K562 treated with DMSO at 1 percent for 24 hours (cell line): ENCODE data around the gene TP53TG3E. TPM values are rescaled to one million over a fixed set of nuclear protein-coding genes. Genes with fewer than 3 reads are reported as not detected.

ENCODE experiments used
- total RNA-seq: library from RNA; unstranded; fragments of 300-600 nt; gene quantifications from 2 replicates; pipeline ENCODE4 v1.2.3, GENCODE V29; 2022; ENCODE audit warnings: low read depth; ENCODE audit not compliant: insufficient read depth

TP53TG3E gene
- total RNA-seq: 0.87 TPM in 1 of 2 replicates, not detected in the other

GRCh38 chr16:33304006-33304405 lies at the start of gene TP53TG3E:
Gene TP53TG3E (plus strand): TSS chr16:33304306. CDS start chr16:33304374, 68 bp downstream.

Other genes with a start within 250 kb of the TP53TG3E start
- 5.3 and 10.4 TPM in 2 replicates for gene TP53TG3C, start 110.1 kb upstream of the TP53TG3E start, total RNA-seq
- 3.3 TPM in 2 replicates for gene TP53TG3B, start 56.5 kb downstream of the TP53TG3E start, total RNA-seq
- 0.50 TPM in 1 of 2 replicates, not detected in the other for gene TP53TG3F, start 155.3 kb downstream of the TP53TG3E start, total RNA-seq